ENCODE results near the gene NXNL1.

NXNL1 gene

DNA sequence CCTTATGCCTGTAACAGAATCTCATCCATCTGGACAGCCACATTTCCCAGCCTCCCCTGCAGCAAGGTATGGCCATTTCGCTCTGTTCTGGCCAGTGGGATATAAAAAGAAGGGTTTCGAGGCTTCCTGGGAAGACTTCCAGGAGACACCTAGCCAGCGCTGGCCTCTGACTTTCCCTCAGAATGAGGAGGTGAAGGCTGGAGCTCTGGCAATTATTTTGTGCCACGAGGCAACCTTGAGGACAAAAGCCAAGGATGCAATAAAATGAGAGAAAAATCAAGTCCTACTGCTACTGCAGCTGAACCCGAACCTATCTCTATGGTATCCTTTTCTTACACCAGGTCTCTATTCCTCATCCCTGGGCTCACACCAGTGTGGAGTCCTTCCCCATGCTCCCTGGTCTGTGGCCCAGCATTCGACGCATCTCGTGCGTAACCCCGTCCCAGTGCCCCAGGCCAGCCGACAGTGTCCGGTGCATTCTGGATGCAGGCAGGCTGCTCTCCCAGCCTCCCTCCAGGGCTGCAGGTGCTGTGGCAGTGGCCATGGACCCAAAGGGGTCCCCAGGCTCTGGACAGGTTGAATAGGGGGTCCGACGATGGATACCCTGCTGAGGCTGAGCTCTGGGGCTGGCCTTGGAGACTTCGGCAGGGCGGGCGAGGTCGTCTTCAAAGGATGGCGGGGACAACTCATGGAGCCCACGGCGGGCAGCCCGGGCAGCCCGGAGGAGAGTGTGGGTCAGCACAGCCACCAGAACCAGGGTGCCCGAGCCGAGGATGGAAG, 24.4 kb downstream of the NXNL1 start:
- TF ChIP-seq, protein P1, sequence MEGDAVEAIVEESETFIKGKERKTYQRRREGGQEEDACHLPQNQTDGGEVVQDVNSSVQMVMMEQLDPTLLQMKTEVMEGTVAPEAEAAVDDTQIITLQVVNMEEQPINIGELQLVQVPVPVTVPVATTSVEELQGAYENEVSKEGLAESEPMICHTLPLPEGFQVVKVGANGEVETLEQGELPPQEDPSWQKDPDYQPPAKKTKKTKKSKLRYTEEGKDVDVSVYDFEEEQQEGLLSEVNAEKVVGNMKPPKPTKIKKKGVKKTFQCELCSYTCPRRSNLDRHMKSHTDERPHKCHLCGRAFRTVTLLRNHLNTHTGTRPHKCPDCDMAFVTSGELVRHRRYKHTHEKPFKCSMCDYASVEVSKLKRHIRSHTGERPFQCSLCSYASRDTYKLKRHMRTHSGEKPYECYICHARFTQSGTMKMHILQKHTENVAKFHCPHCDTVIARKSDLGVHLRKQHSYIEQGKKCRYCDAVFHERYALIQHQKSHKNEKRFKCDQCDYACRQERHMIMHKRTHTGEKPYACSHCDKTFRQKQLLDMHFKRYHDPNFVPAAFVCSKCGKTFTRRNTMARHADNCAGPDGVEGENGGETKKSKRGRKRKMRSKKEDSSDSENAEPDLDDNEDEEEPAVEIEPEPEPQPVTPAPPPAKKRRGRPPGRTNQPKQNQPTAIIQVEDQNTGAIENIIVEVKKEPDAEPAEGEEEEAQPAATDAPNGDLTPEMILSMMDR (IDR thresholded peaks at IDR 0.05; ENCODE audit: borderline replicate concordance, insufficient read depth, low read depth, low read length) = no peak

DNA sequence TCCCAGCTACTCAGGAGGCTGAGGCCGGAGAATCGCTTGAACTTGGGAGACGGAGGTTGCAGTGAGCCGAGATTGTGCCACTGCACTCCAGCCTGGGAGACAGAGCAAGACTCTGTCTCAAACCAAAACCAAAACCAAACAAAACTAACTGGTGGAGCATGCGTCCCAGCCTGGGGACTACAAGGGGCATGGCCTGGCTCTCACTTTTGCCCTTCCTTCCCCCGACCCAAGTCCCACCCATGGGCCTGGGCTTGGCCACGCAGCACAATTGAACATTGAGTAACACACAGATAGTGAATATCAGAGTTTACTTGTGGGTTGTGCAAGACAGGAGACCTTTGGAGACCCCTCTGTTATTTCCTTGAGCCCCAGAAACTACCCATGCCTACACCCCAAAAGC, 25.5 kb downstream of the NXNL1 start:
- H3K4me3 ChIP-seq (ENCODE audit: low read depth, low read length) = no peak overlapping the region
- TF ChIP-seq, protein P1 (IDR thresholded peaks at IDR 0.05; ENCODE audit: borderline replicate concordance, insufficient read depth, low read depth, low read length) = no peak

More for the DNA sequence above, 24.4 kb downstream of the NXNL1 start:
- H3K4me3 ChIP-seq (ENCODE audit: low read depth, low read length) = no peak overlapping the region

- H3K4me3 ChIP-seq (ENCODE audit: low read depth, low read length) = no peak overlapping the region
- TF ChIP-seq, protein P1 (IDR thresholded peaks at IDR 0.05; ENCODE audit: borderline replicate concordance, insufficient read depth, low read depth, low read length) = no peak
Observed at GRCh38 chr19:17431417-17431816, 29.3 kb downstream of the NXNL1 start.

DNA sequence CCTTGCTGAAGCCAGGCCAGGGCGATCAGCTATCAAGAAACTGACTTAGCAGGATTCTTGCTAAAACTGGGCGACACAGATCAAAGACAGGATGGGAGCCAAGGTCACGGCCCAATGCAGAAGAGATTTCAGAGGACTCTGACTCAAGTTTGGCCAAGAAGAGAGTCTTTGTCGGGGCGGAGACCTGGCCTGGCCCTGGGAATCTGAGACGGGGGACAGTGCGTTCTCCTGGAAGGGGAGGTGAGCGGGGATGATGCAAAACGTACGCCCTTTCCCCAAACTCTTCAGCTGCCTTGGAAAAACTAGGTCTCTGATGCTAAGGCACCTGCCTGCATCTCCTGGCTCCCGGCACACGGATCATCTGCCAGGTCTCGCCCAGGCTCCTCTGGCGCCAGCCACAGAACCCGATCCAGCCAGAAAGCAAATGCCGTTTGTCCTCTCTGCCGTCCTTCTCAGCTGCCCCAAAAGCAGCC, 31.0 kb downstream of the NXNL1 start:
- H3K4me3 ChIP-seq (ENCODE audit: low read depth, low read length) = no peak overlapping the region
- TF ChIP-seq, protein P1 (IDR thresholded peaks at IDR 0.05; ENCODE audit: borderline replicate concordance, insufficient read depth, low read depth, low read length) = no peak

GRCh38 chr19:17424743-17425365, 35.9 kb downstream of the NXNL1 start:
- no peak overlapping the region for H3K4me3 ChIP-seq (ENCODE audit: low read depth, low read length)

DNA sequence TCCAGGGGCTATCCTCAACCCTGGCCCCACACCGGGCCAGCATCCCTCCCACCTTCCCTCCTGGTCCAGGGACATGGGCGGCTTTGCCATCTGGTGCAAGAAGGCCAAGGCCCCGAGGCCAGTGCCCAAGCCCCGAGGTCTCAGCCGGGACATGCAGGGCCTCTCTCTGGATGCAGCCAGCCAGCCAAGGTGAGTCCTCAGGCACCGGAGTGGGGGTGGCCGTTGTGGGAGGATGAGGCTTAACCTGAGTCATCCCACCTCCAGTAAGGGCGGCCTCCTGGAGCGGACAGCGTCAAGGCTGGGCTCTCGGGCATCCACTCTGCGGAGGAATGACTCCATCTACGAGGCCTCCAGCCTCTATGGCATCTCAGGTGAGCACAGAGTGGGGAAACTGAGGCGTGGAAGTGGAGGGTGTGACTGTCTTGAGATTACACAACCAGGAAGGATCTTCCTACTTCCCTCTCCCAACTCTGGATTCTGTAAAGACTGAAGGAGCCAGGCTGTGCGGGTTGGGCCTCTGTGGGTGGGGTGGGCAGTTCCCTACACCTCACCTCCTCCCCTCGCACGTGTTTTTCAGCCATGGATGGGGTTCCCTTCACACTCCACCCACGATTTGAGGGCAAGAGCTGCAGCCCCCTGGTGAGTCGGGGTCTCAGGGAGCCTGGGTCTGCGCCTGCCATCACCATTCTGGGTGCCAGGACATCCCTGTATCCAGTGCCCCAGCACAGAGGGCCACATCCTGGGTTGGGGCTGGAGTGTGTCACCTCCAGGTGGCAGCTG, 37.1 kb downstream of the NXNL1 start:
- H3K4me3 ChIP-seq (ENCODE audit: low read depth, low read length) = no peak overlapping the region
- TF ChIP-seq, protein P1 (IDR thresholded peaks at IDR 0.05; ENCODE audit: borderline replicate concordance, insufficient read depth, low read depth, low read length) = no peak

More at GRCh38 chr19:17424743-17425365, 35.9 kb downstream of the NXNL1 start:
- TF ChIP-seq, protein P1 (IDR thresholded peaks at IDR 0.05; ENCODE audit: borderline replicate concordance, insufficient read depth, low read depth, low read length) = peak; percentile 51; the same call in 1 of the 2 replicates
